K562 (cell line): ENCODE data around the gene HOXC12. TPM values are rescaled to one million over a fixed set of nuclear protein-coding genes. Genes with fewer than 3 reads are reported as not detected.

ENCODE experiments used
- CBFA2T2 ChIP-seq: fragments of 450-650 bp; conservative IDR thresholded peaks from 2 replicates; pipeline ENCODE4 v1.6.1; 2017; ENCODE audit warnings: mild to moderate bottlenecking
- CBX8 ChIP-seq: fragments of 200-600 bp; sonication (generic); IDR thresholded peaks from 2 replicates; pipeline ENCODE4 v1.6.1; 2012; ENCODE audit warnings: borderline replicate concordance, mixed run types, low read depth, mild to moderate bottlenecking, moderate library complexity, mixed read lengths, low read length, control low read depth, inconsistent platforms; ENCODE audit not compliant: poor library complexity, severe bottlenecking; ENCODE audit errors: extremely low read depth
- CREBBP ChIP-seq: IDR thresholded peaks from one replicate; pipeline ENCODE4 v1.6.1; 2012; ENCODE audit warnings: low read depth, mild to moderate bottlenecking, control low read depth, inconsistent platforms, low read length
- CREM ChIP-seq: IDR thresholded peaks from 2 replicates; pipeline ENCODE4 v1.6.1; 2014; ENCODE audit warnings: antibody characterized with exemption, low read depth
- CXXC5 ChIP-seq: fragments of 250-450 bp; sonication (Bioruptor Pico); IDR thresholded peaks from 2 replicates; pipeline ENCODE4 v1.8.0; 2022; ENCODE audit warnings: inconsistent platforms, mild to moderate bottlenecking, moderate library complexity
- EHMT2 ChIP-seq: fragments of 450-650 bp; IDR thresholded peaks from 2 replicates; pipeline ENCODE4 v1.6.1; 2018; ENCODE audit warnings: antibody characterized with exemption
- GTF2A2 ChIP-seq: IDR thresholded peaks from 2 replicates; pipeline ENCODE4 v1.6.1; 2016; ENCODE audit warnings: mild to moderate bottlenecking, missing genetic modification characterization, missing compliant biosample characterization
- ILK ChIP-seq: fragments of 450-650 bp; IDR thresholded peaks from 2 replicates; pipeline ENCODE4 v1.6.1; 2016; ENCODE audit warnings: missing genetic modification characterization, low read depth, mild to moderate bottlenecking, missing compliant biosample characterization, moderate library complexity, borderline replicate concordance
- MEF2A ChIP-seq: IDR thresholded peaks from 2 replicates; pipeline ENCODE4 v1.6.1; 2011; ENCODE audit warnings: low read depth, mild to moderate bottlenecking, low read length, moderate library complexity; ENCODE audit not compliant: control insufficient read depth
- MYC ChIP-seq, 2 experiments: fragments of 250-450 bp in 1 of 2; sonication (Bioruptor Pico) in 1 of 2; IDR thresholded peaks; 2 replicates each; pipeline versions ENCODE4 v1.5.1 to v1.6.1; 2012 to 2021; ENCODE audit warnings: low read depth in 2 of 2, borderline replicate concordance in 1 of 2, improper control_type of control experiment in 1 of 2, low read length in 1 of 2, mild to moderate bottlenecking in 1 of 2, moderate library complexity in 1 of 2
- PCBP1 ChIP-seq: fragments of 200-400 bp; formaldehyde crosslinking; IDR thresholded peaks from 2 replicates; pipeline ENCODE4 v1.6.1; 2018; ENCODE audit warnings: mild to moderate bottlenecking, low read depth, low read length; ENCODE audit not compliant: poor library complexity, severe bottlenecking
- RNF2 ChIP-seq: sonication (generic); IDR thresholded peaks from 2 replicates; pipeline ENCODE4 v1.6.1; 2016
- RUNX1 ChIP-seq: sonication (generic); IDR thresholded peaks from 2 replicates; pipeline ENCODE4 v1.6.1; 2016; ENCODE audit warnings: antibody characterized with exemption, low read depth
- SAP30 ChIP-seq: fragments of 200-600 bp; sonication (generic); IDR thresholded peaks from 2 replicates; pipeline ENCODE4 v1.6.1; 2012; ENCODE audit warnings: borderline replicate concordance, low read depth, mild to moderate bottlenecking, moderate library complexity, low read length, control low read depth, inconsistent platforms; ENCODE audit not compliant: insufficient read depth, poor library complexity, severe bottlenecking
- TARDBP ChIP-seq: fragments of 450-650 bp; IDR thresholded peaks from 2 replicates; pipeline ENCODE4 v1.6.1; 2016
- TCF3 ChIP-seq: sonication (generic); formaldehyde crosslinking; IDR thresholded peaks from 2 replicates; pipeline ENCODE4 v1.4.0; 2020; ENCODE audit warnings: mild to moderate bottlenecking, missing genetic modification reagents
- TEAD4 ChIP-seq, 2 experiments: sonication (generic) in 1 of 2; formaldehyde crosslinking in 1 of 2; IDR thresholded peaks; 2 replicates each; pipeline versions ENCODE4 v1.6.1 to v1.8.0; 2012 to 2022; ENCODE audit warnings: borderline replicate concordance in 1 of 2, inconsistent platforms in 1 of 2, low read length in 1 of 2, mild to moderate bottlenecking in 1 of 2, missing genetic modification reagents in 1 of 2
- WHSC1 ChIP-seq: IDR thresholded peaks from one replicate; pipeline ENCODE4 v1.6.1; 2012; ENCODE audit warnings: low read length, control low read depth, inconsistent platforms
- ZKSCAN8 ChIP-seq: fragments of 200-800 bp; sonication (Bioruptor generic); IDR thresholded peaks from 2 replicates; pipeline ENCODE4 v1.6.1; 2016; ENCODE audit warnings: missing genetic modification characterization, missing compliant biosample characterization
- ZNF408 ChIP-seq: fragments of 250-450 bp; sonication (Bioruptor Pico); IDR thresholded peaks from 2 replicates; pipeline ENCODE4 v1.4.0; 2020; ENCODE audit warnings: low read depth, mild to moderate bottlenecking, moderate library complexity
- polyA plus RNA-seq, 8 experiments: library from polyadenylated mRNA; depleted of rRNA in 4 of 8; stranded (reverse) in 5 of 8; unstranded in 3 of 8; fragments of >200 nt; fragmentation: Nextera tagmentation in 2 of 8; fragmentation: Illumina TruSeq in 1 of 8; extraction: Ambion mirVana in 2 of 8; extraction: Trizol in 1 of 8; gene quantifications; 2 replicates each; pipeline versions ENCODE4 v1.2.1 to v1.2.3, GENCODE V29; 2011 to 2014; ENCODE audit warnings: inconsistent platforms in 1 of 8, missing spikeins in 1 of 8
- total RNA-seq, 7 experiments: library from RNA; depleted of rRNA in 6 of 7; stranded (reverse); fragments of >200 nt in 6 of 7; fragmentation: Illumina TruSeq in 2 of 7; extraction: Trizol in 2 of 7; gene quantifications; 2 replicates each; pipeline versions ENCODE4 v1.2.1 to v1.2.3, GENCODE V29; 2011 to 2021; ENCODE audit warnings: low replicate concordance in 1 of 7
- TF ChIP-seq, protein P1 (sequence below), 2 experiments: IDR thresholded peaks; 2 replicates each; pipeline ENCODE4 v1.6.1; 2012; ENCODE audit warnings: improper control_type of control experiment in 2 of 2, low read depth in 2 of 2, low read length in 2 of 2, borderline replicate concordance in 1 of 2
- TF ChIP-seq, protein P2 (sequence below): sonication (generic); formaldehyde crosslinking; IDR thresholded peaks from 2 replicates; pipeline ENCODE4 v1.8.0; 2022; ENCODE audit warnings: missing genetic modification reagents, mild to moderate bottlenecking, borderline replicate concordance

The HOXC12 gene
- total and polyA plus RNA-seq, 9 of the 15 experiments (the other 6 are each of a cell fraction or from before 2014, with no cell fraction given): 0.04 to 0.36 (median 0.11) TPM; not detected in 1

DNA sequence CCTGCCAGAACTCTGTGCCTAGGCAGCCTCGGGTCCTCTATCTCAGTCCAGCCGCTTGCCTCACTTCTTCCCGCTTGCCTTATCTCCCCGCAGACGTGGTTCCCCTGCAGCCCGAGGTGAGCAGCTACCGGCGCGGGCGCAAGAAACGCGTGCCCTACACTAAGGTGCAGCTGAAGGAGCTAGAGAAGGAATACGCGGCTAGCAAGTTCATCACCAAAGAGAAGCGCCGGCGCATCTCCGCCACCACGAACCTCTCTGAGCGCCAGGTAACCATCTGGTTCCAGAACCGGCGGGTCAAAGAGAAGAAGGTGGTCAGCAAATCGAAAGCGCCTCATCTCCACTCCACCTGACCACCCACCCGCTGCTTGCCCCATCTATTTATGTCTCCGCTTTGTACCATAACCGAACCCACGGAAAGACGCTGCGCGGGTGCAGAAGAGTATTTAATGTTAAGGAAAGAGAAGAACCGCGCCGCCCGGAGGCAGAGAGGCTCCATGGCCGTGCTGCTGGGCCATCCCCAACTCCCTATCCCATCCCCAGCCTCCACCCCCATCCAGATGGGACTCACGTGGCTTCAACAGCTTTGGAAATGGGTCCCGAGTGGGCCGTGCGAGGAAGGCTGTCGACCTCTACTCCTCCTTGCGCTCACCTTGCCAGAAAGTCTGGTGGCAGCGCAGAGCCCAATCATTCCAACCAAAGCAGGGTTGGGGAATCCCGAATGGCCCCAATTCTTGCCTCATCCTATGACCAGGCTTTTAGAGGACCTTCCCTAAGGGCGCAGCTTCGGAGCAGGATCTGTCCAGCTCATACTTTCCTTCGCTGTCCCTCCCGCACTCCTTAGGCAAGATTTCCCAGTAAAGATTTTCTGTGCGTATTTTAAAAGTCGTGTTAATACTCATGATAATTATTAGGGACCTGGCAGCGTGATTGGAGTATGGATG lies 9.5 kb upstream of the HOXC12 start (continued):
- TF ChIP-seq, protein P1, sequence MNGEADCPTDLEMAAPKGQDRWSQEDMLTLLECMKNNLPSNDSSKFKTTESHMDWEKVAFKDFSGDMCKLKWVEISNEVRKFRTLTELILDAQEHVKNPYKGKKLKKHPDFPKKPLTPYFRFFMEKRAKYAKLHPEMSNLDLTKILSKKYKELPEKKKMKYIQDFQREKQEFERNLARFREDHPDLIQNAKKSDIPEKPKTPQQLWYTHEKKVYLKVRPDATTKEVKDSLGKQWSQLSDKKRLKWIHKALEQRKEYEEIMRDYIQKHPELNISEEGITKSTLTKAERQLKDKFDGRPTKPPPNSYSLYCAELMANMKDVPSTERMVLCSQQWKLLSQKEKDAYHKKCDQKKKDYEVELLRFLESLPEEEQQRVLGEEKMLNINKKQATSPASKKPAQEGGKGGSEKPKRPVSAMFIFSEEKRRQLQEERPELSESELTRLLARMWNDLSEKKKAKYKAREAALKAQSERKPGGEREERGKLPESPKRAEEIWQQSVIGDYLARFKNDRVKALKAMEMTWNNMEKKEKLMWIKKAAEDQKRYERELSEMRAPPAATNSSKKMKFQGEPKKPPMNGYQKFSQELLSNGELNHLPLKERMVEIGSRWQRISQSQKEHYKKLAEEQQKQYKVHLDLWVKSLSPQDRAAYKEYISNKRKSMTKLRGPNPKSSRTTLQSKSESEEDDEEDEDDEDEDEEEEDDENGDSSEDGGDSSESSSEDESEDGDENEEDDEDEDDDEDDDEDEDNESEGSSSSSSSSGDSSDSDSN (IDR thresholded peaks at IDR 0.05; ENCODE audit: borderline replicate concordance in 1 of 2, low read depth in 2 of 2, low read length in 2 of 2): peak; percentile 50 to 79; a peak in 2 of 4 replicates
- TF ChIP-seq CBFA2T2 (peak; percentile 34; the same call in 1 of the 2 replicates), TARDBP (no peak), CXXC5 (CRISPR knock-in tag) (peak; percentile 54; the same call in 1 of the 2 replicates), RNF2 (0 out of 2 replicates have a peak, but pooled peaks have one; percentile 51), PCBP1 (no peak), ILK (no peak), MEF2A (no peak), CBX8 (no peak), EHMT2 (no peak), ZKSCAN8 (CRISPR knock-in tag) (no peak), ZNF408 (CRISPR knock-in tag) (no peak), GTF2A2 (no peak), TEAD4 (IDR thresholded peaks at IDR 0.05; ENCODE audit: low read length) (0 out of 2 replicates have a peak, but pooled peaks have one; percentile 32), TEAD4 (CRISPR knock-in tag; IDR thresholded peaks at IDR 0.05; ENCODE audit: borderline replicate concordance) (no peak), CREM (0 out of 2 replicates have a peak, but pooled peaks have one; percentile 17), RUNX1 (no peak), MYC (IDR thresholded peaks at IDR 0.05; ENCODE audit: low read depth, low read length) (no peak), MYC (CRISPR knock-in tag; IDR thresholded peaks at IDR 0.05; ENCODE audit: borderline replicate concordance, low read depth) (no peak), SAP30 (no peak), TCF3 (CRISPR knock-in tag) (peak; percentile 62), WHSC1 (no peak), CREBBP (no peak)
- TF ChIP-seq, protein P2, sequence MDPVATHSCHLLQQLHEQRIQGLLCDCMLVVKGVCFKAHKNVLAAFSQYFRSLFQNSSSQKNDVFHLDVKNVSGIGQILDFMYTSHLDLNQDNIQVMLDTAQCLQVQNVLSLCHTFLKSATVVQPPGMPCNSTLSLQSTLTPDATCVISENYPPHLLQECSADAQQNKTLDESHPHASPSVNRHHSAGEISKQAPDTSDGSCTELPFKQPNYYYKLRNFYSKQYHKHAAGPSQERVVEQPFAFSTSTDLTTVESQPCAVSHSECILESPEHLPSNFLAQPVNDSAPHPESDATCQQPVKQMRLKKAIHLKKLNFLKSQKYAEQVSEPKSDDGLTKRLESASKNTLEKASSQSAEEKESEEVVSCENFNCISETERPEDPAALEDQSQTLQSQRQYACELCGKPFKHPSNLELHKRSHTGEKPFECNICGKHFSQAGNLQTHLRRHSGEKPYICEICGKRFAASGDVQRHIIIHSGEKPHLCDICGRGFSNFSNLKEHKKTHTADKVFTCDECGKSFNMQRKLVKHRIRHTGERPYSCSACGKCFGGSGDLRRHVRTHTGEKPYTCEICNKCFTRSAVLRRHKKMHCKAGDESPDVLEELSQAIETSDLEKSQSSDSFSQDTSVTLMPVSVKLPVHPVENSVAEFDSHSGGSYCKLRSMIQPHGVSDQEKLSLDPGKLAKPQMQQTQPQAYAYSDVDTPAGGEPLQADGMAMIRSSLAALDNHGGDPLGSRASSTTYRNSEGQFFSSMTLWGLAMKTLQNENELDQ (CRISPR knock-in tag): no peak
